ENCODE measurements around the gene GOLGA3. TPM values are rescaled to one million over a fixed set of nuclear protein-coding genes. Genes with fewer than 3 reads are reported as not detected.

Gene GOLGA3
- total RNA-seq, 1 donor: 148 TPM

GRCh38 chr12:132842449-132843045 is 13.9 kb upstream of the GOLGA3 start:
- no peak overlapping the region for H3K4me3 ChIP-seq (ENCODE audit: low read depth, low read length)
- TF ChIP-seq CTCF (IDR thresholded peaks at IDR 0.05; ENCODE audit: insufficient read depth, low read depth, low read length): no peak

GRCh38 chr12:132841151-132841550 is 12.5 kb upstream of the GOLGA3 start:
- TF ChIP-seq CTCF (IDR thresholded peaks at IDR 0.05; ENCODE audit: insufficient read depth, low read depth, low read length): no peak
- DNase-seq (ENCODE audit: low read depth): no peak
- no peak overlapping the region for H3K4me3 ChIP-seq (ENCODE audit: low read depth, low read length)

More at GRCh38 chr12:132842449-132843045, 13.9 kb upstream of the GOLGA3 start:
- DNase-seq (ENCODE audit: low read depth): no peak

GRCh38 chr12:132840536-132840935 is 11.9 kb upstream of the GOLGA3 start:
- no peak for DNase-seq (ENCODE audit: low read depth)
- TF ChIP-seq CTCF (IDR thresholded peaks at IDR 0.05; ENCODE audit: insufficient read depth, low read depth, low read length): no peak
- no peak overlapping the region for H3K4me3 ChIP-seq (ENCODE audit: low read depth, low read length)

GRCh38 chr12:132839558-132840235 is 11.0 kb upstream of the GOLGA3 start:
- H3K4me3 ChIP-seq (ENCODE audit: low read depth, low read length): no peak overlapping the region
- DNase-seq (ENCODE audit: low read depth): no peak
- no peak for TF ChIP-seq CTCF (IDR thresholded peaks at IDR 0.05; ENCODE audit: insufficient read depth, low read depth, low read length)

- H3K4me3 ChIP-seq (ENCODE audit: low read depth, low read length): no peak overlapping the region
- DNase-seq (ENCODE audit: low read depth): no peak
- no peak for TF ChIP-seq CTCF (IDR thresholded peaks at IDR 0.05; ENCODE audit: insufficient read depth, low read depth, low read length)
These were observed 9.9 kb upstream of the GOLGA3 start for GRCh38 chr12:132838410-132839080.

GRCh38 chr12:132837693-132838409 is 9.2 kb upstream of the GOLGA3 start:
- peak; percentile 27 for DNase-seq (ENCODE audit: low read depth)
- no peak for TF ChIP-seq CTCF (IDR thresholded peaks at IDR 0.05; ENCODE audit: insufficient read depth, low read depth, low read length)
- no peak overlapping the region for H3K4me3 ChIP-seq (ENCODE audit: low read depth, low read length)

Data from fibroblast of villous mesenchyme (primary cell).